HUES6 (cell line): Measurements from ENCODE around the gene AKAP4.

ENCODE experiments used
- H3K27ac ChIP-seq: 2 replicates; pipeline ENCODE4 v1.7.0; 2013; ENCODE audit warnings: low read depth, mild to moderate bottlenecking, low read length, inconsistent platforms
- H3K27me3 ChIP-seq: 2 replicates; pipeline ENCODE4 v1.6.1; 2013; ENCODE audit warnings: low read length; ENCODE audit not compliant: control insufficient read depth, insufficient read depth
- H3K36me3 ChIP-seq: 2 replicates; pipeline ENCODE4 v1.6.1; 2013; ENCODE audit warnings: low read length; ENCODE audit not compliant: control insufficient read depth, insufficient read depth
- H3K4me1 ChIP-seq: 2 replicates; pipeline ENCODE4 v1.6.1; 2013; ENCODE audit warnings: low read length; ENCODE audit not compliant: control insufficient read depth, insufficient read depth
- H3K4me3 ChIP-seq: 2 replicates; pipeline ENCODE4 v1.5.1; 2013; ENCODE audit warnings: low read depth, low read length
- H3K9ac ChIP-seq: one replicate; pipeline ENCODE4 v1.6.1; 2013; ENCODE audit warnings: mild to moderate bottlenecking, low read length
- H3K9me3 ChIP-seq: 2 replicates; pipeline ENCODE4 v1.6.1; 2013; ENCODE audit warnings: low read depth, low read length; ENCODE audit not compliant: control insufficient read depth, insufficient read depth

The AKAP4 gene

GRCh38 chrX:50200907-50201306 lies at the start of gene AKAP4:
Gene AKAP4, minus strand, starts transcription at chrX:50201007. Its CDS starts 118 bp downstream, at chrX:50200889.
- H3K36me3 ChIP-seq, result no peaks in the 10 kb centered on the region
- no peaks in the 10 kb centered on the region for H3K27me3 ChIP-seq
- H3K27ac ChIP-seq, result no peak within 1 kb of the TSS; the same call in 1 of the 2 replicates
- no peak within 1 kb of the TSS for H3K9ac ChIP-seq
- no peak within 1 kb of the TSS for H3K4me3 ChIP-seq
- H3K9me3 ChIP-seq, result no peaks in the 10 kb centered on the region; the same call in 1 of the 2 replicates
- H3K4me1 ChIP-seq, result peaks cover 14% of the 10 kb centered on the region; the same call in 1 of the 2 replicates

- Histone ChIP-seq H3K9me3 (peaks cover 2% of the 10 kb centered on the region; the same call in 1 of the 2 replicates), H3K27ac (no peak overlapping the region), H3K4me1 (no peaks in the 10 kb centered on the region), H3K4me3 (no peak overlapping the region), H3K36me3 (no peaks in the 10 kb centered on the region), H3K27me3 (no peaks in the 10 kb centered on the region), H3K9ac (no peak overlapping the region)
Observed at GRCh38 chrX:50211510-50211909, 10.7 kb upstream of the AKAP4 start.

- no peak overlapping the region for H3K27ac ChIP-seq
- H3K27me3 ChIP-seq, result no peaks in the 10 kb centered on the region
- H3K9ac ChIP-seq, result no peak overlapping the region
- H3K36me3 ChIP-seq, result no peaks in the 10 kb centered on the region
- H3K4me1 ChIP-seq, result peaks cover 13% of the 10 kb centered on the region; the same call in 1 of the 2 replicates
- no peak overlapping the region for H3K4me3 ChIP-seq
- no peaks in the 10 kb centered on the region for H3K9me3 ChIP-seq
Observed at GRCh38 chrX:50206753-50207152, 5.9 kb upstream of the AKAP4 start.

GRCh38 chrX:50204364-50204899 lies 3.6 kb upstream of the AKAP4 start, which contains the start of gene CCNB3:
Gene CCNB3, plus strand, starts transcription at chrX:50204765. Its CDS starts 80,399 bp downstream, at chrX:50285164.
- H3K4me1 ChIP-seq, result peaks cover 14% of the 10 kb centered on the region; the same call in 1 of the 2 replicates
- H3K9me3 ChIP-seq, result no peaks in the 10 kb centered on the region; the same call in 1 of the 2 replicates
- H3K9ac ChIP-seq, result peak within 1 kb of the TSS; percentile 38
- H3K4me3 ChIP-seq, result peak within 1 kb of the TSS; percentile 38; the same call in 1 of the 2 replicates
- peak within 1 kb of the TSS; percentile 16; the same call in 1 of the 2 replicates for H3K27ac ChIP-seq
- H3K27me3 ChIP-seq, result no peaks in the 10 kb centered on the region
- no peaks in the 10 kb centered on the region for H3K36me3 ChIP-seq

GRCh38 chrX:50202539-50202938 lies 1.7 kb upstream of the AKAP4 start:
- peaks cover 14% of the 10 kb centered on the region; the same call in 1 of the 2 replicates for H3K4me1 ChIP-seq
- no peaks in the 10 kb centered on the region for H3K27me3 ChIP-seq

GRCh38 chrX:50198348-50198747 lies 2.5 kb downstream of the AKAP4 start:
- Histone ChIP-seq H3K36me3 (no peaks in the 10 kb centered on the region), H3K4me3 (no peak overlapping the region), H3K9ac (no peak overlapping the region), H3K4me1 (peaks cover 7% of the 10 kb centered on the region; the same call in 1 of the 2 replicates), H3K27ac (no peak overlapping the region), H3K27me3 (no peaks in the 10 kb centered on the region), H3K9me3 (peaks cover 2% of the 10 kb centered on the region; the same call in 1 of the 2 replicates)

More at GRCh38 chrX:50202539-50202938, 1.7 kb upstream of the AKAP4 start:
- H3K4me3 ChIP-seq, result no peak overlapping the region
- H3K9me3 ChIP-seq, result no peaks in the 10 kb centered on the region; the same call in 1 of the 2 replicates
- no peak overlapping the region for H3K27ac ChIP-seq
- no peaks in the 10 kb centered on the region for H3K36me3 ChIP-seq
- H3K9ac ChIP-seq, result no peak overlapping the region

- Histone ChIP-seq H3K9me3 (peaks cover 12% of the 10 kb centered on the region; the same call in 1 of the 2 replicates), H3K27me3 (no peaks in the 10 kb centered on the region), H3K27ac (peak overlapping the region; percentile 27; the same call in 1 of the 2 replicates)
Observed at GRCh38 chrX:50188859-50189600, 11.8 kb downstream of the AKAP4 start.

GRCh38 chrX:50183891-50184290 lies 16.9 kb downstream of the AKAP4 start:
- Histone ChIP-seq H3K4me3 (no peak overlapping the region), H3K27me3 (no peaks in the 10 kb centered on the region), H3K4me1 (peaks cover 29% of the 10 kb centered on the region), H3K27ac (no peak overlapping the region), H3K9ac (no peak overlapping the region), H3K36me3 (no peaks in the 10 kb centered on the region), H3K9me3 (no peaks in the 10 kb centered on the region; the same call in 1 of the 2 replicates)

More at GRCh38 chrX:50188859-50189600, 11.8 kb downstream of the AKAP4 start:
- H3K36me3 ChIP-seq, result no peaks in the 10 kb centered on the region
- H3K4me3 ChIP-seq, result no peak overlapping the region; the same call in 1 of the 2 replicates
- peaks cover 34% of the 10 kb centered on the region for H3K4me1 ChIP-seq
- H3K9ac ChIP-seq, result no peak overlapping the region

GRCh38 chrX:50180073-50180940 lies 20.5 kb downstream of the AKAP4 start:
- Histone ChIP-seq H3K9ac (no peak overlapping the region), H3K27ac (no peak overlapping the region), H3K36me3 (no peaks in the 10 kb centered on the region), H3K4me1 (peaks cover 10% of the 10 kb centered on the region), H3K4me3 (no peak overlapping the region), H3K9me3 (peaks cover 9% of the 10 kb centered on the region; the same call in 1 of the 2 replicates), H3K27me3 (no peaks in the 10 kb centered on the region)

- H3K4me1 ChIP-seq, result no peaks in the 10 kb centered on the region
- no peak overlapping the region for H3K27ac ChIP-seq
- no peaks in the 10 kb centered on the region for H3K36me3 ChIP-seq
- no peak overlapping the region for H3K9ac ChIP-seq
- H3K27me3 ChIP-seq, result no peaks in the 10 kb centered on the region
- no peak overlapping the region for H3K4me3 ChIP-seq
- peaks cover 4% of the 10 kb centered on the region; the same call in 1 of the 2 replicates for H3K9me3 ChIP-seq
Observed at GRCh38 chrX:50169717-50170116, 31.1 kb downstream of the AKAP4 start.
